AG09319 (cell line): ENCODE measurements around the gene EYS.

Experiments
- DNase-seq: peaks from one replicate; pipeline ENCODE4 v3.0.0-alpha.2; 2010; ENCODE audit warnings: low read depth; ENCODE audit errors: extremely low read depth
- TF ChIP-seq, protein P1 (sequence below): IDR thresholded peaks from 2 replicates; pipeline ENCODE4 v1.5.1; 2011; ENCODE audit warnings: low read depth, mild to moderate bottlenecking, inconsistent platforms, low read length, moderate library complexity

EYS gene

DNA sequence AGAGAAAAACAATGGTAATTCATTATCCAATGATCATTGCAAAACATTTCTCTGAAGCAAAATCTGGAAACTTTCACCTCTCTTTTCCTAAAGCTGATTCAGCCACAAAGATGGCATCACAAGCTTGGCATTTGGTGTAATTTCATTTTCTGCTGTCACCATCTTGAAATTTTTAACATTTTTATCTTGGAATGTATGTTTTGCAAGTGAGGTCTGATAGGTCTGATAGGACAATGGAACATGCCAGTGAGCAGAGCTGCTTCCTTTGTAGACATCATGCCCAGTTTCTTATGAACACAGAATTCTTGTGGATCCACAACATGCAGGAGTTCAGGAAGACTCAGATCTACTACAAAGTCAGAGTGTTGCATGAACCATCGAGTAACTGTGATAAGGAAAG is 969.6 kb downstream of the EYS start:
- DNase-seq, result no peak
- TF ChIP-seq, protein P1, sequence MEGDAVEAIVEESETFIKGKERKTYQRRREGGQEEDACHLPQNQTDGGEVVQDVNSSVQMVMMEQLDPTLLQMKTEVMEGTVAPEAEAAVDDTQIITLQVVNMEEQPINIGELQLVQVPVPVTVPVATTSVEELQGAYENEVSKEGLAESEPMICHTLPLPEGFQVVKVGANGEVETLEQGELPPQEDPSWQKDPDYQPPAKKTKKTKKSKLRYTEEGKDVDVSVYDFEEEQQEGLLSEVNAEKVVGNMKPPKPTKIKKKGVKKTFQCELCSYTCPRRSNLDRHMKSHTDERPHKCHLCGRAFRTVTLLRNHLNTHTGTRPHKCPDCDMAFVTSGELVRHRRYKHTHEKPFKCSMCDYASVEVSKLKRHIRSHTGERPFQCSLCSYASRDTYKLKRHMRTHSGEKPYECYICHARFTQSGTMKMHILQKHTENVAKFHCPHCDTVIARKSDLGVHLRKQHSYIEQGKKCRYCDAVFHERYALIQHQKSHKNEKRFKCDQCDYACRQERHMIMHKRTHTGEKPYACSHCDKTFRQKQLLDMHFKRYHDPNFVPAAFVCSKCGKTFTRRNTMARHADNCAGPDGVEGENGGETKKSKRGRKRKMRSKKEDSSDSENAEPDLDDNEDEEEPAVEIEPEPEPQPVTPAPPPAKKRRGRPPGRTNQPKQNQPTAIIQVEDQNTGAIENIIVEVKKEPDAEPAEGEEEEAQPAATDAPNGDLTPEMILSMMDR, result no peak

DNA sequence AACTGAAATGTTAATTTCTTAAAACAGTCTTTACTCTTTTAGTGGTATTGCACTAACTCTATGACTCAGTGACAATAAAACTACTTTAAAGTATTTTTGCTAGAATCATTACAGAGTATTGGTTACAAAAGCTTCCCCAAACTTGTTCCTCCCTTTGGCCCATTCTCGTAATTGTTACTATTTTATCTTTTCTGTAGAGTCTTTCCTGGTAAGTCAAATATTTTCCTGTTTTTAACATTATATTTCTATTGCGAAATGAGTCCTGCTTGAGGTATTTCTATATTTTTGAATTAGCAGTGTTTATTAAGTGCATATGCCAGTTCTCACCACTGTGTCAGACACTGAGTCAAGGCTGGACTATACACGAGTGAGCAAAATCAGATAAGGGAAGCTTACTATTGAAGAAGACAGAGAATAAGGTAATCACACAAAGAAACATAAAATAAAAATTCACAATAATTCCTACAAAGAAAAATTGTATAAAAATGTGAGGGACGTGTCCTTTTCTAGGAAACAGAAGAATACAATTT is 970.5 kb downstream of the EYS start:
- DNase-seq, result no peak
- TF ChIP-seq, protein P1, result no peak

DNA sequence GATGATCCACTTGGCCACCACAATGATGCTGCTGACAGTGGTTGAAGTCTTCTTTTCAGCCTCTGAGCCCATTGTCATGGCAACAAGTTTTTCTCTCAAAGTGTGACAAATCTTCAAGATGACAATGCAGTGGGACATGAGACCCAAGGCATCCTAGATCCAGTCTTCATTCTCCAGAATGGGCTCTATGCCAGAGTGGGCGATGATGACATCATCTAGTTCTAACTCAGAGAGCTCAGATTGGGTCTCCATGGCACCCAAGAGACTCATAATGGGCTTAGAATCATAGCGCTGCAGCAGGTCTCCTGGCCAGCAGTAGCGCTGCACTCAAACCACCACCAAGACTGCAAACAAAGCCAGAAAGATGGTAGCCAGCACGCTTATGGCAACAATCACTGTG is 973.6 kb downstream of the EYS start:
- TF ChIP-seq, protein P1, result no peak
- DNase-seq, result no peak

DNA sequence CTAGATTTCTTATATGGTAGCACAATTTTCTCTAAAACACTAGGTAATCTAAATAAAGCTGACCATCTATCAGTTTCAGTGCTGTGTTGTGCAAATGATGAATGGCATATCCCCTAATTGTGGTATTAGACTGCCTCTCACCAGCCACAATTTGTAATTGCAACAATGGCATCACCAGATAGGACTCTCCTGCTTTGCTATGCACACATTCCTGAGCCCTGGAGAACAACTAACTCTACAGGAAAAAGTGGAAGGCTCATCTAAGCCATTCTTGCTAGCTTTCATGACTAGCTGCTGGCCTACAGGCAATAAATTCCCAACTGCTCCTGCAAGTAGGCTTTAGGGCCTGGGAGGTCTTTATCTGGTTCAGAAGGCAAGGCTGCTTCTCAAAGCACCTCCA is 974.1 kb downstream of the EYS start:
- DNase-seq, result no peak
- TF ChIP-seq, protein P1, result no peak

DNA sequence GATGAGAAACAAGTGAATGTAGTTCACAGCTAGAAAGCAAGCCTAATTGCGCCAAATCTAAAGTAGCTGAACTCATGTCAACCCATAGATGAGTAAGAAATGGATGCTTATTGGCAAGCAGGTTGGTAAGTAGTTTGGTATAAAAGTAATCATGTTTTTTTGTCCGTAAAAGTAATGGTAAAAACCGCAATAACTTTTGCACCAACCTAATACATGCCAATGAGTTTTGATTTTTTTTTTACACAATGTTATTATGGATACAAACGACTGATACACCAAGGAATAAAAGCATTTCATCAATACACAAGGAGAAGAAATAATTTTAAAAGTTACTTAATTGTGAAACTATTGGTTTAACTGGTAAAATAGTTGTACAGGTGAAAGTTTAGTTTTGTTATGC is 977.5 kb downstream of the EYS start:
- TF ChIP-seq, protein P1, result no peak
- no peak for DNase-seq

DNA sequence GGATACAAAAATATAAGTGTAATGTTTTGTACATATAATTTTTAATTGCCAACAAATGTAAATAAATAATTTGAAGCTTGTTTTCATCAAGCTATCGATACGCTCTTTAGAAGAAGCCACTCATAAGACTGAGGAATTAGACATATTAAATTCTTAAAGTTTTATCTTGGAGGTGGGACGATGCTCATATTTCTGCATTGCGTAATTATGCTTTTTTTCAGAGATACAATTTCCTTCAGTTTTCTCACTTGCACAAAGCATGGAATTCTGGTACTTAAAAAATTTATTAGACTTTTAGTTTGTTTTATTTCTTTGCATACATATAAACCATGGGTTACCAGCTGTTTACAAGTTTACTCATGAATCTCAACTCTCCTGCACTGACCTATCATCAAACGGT is 980.0 kb downstream of the EYS start:
- no peak for DNase-seq
- TF ChIP-seq, protein P1, result no peak

DNA sequence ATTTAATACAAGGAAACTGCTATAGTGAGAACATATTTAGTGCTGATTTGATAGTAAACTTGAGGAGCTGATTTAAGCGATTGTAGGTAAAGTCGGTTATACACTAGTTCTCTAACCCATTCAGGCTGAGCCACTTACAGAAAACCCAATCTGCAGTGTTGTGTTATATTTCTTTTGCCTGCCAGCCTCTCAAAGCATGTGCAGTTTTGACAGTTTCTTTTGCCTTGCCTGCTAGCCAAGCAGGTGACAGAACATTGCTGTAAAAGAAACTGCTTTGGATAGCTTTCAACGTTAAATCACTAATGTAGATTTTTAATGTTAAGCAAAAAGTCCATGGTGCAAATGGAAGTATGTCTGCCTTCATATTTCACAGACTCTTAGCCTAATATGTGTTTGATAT is 982.9 kb downstream of the EYS start:
- no peak for DNase-seq
- TF ChIP-seq, protein P1, result no peak
